NCI-H187 (cell line): ENCODE data around the gene EDN2.

ENCODE experiments used
- DNase-seq, 2 experiments: peaks; one replicate each; lab custom pipeline; 2025; lab: John Stamatoyannopoulos, UW

The EDN2 gene

GRCh38 chr1:41483001-41483850 lies 1.3 kb downstream of the EDN2 start:
- DNase-seq: no peak

GRCh38 chr1:41482001-41482765 lies 2.3 kb downstream of the EDN2 start:
- no peak for DNase-seq

GRCh38 chr1:41481109-41481775 lies 3.2 kb downstream of the EDN2 start:
- DNase-seq: no peak

GRCh38 chr1:41480204-41481108 lies 4.0 kb downstream of the EDN2 start:
- no peak for DNase-seq

GRCh38 chr1:41479808-41480160 lies 4.7 kb downstream of the EDN2 start:
- DNase-seq: no peak

- no peak for DNase-seq
Observed at GRCh38 chr1:41479000-41479807, 5.3 kb downstream of the EDN2 start.

- no peak for DNase-seq
Observed at GRCh38 chr1:41478118-41478748, 6.2 kb downstream of the EDN2 start.

GRCh38 chr1:41476807-41477361 lies 7.6 kb downstream of the EDN2 start:
- DNase-seq: peak in 1 of 2 experiments; percentile 13

- DNase-seq: no peak
Observed at GRCh38 chr1:41475859-41476567, 8.5 kb downstream of the EDN2 start.

GRCh38 chr1:41475346-41475745 lies 9.1 kb downstream of the EDN2 start:
- DNase-seq: no peak

GRCh38 chr1:41474490-41475271 lies 9.8 kb downstream of the EDN2 start:
- no peak for DNase-seq

GRCh38 chr1:41473738-41474362 lies 10.6 kb downstream of the EDN2 start:
- no peak for DNase-seq

- no peak for DNase-seq
Observed at GRCh38 chr1:41471658-41472057, 12.8 kb downstream of the EDN2 start.

- no peak for DNase-seq
Observed at GRCh38 chr1:41469706-41470105, 14.8 kb downstream of the EDN2 start.

- no peak for DNase-seq
Observed at GRCh38 chr1:41468122-41468762, 16.2 kb downstream of the EDN2 start.

GRCh38 chr1:41467673-41468072 lies 16.8 kb downstream of the EDN2 start:
- no peak for DNase-seq

GRCh38 chr1:41466146-41466545 lies 18.3 kb downstream of the EDN2 start:
- DNase-seq: no peak

GRCh38 chr1:41465741-41466140 lies 18.7 kb downstream of the EDN2 start:
- no peak for DNase-seq
